Heart left ventricle (tissue), 13 donors: Measurements from ENCODE around the gene CHIC2.

ENCODE experiments used
- POLR2A ChIP-seq, 2 donors: fragments of 450-650 bp; IDR thresholded peaks; one replicate each; pipeline ENCODE4 v1.6.1; 2017; ENCODE audit warnings: antibody characterized with exemption in 2 of 2, mild to moderate bottlenecking in 2 of 2, moderate library complexity in 2 of 2
- TF ChIP-seq, protein P1 (sequence below), 12 donors: fragments of 200-600 bp; sonication (generic) in 4 of 12; IDR thresholded peaks; one replicate each; pipeline versions ENCODE4 v1.5.0 to v1.8.0; 2018 to 2022; ENCODE audit warnings: antibody characterized with exemption in 12 of 12, mild to moderate bottlenecking in 5 of 12
- donor health status: ischemic (EF 13 %, LVEDD 7.1; RV severe dilation, severe dysfunction).
- donor health status: DM: no; HTN: yes; CAD: no.
- donor health status: DM: no; HTN: no; CAD: no.
- donor health status: ischemic (EF 25% LVEDD 6.9; RV normal size, moderate dysfunction).
- donor health status: ischemic (EF 25% LVEDD 5.7; RV mildly dilated, moderate dysfunction).
- donor health status: ischemic (EF 35%, LVEDD 5.7; RV mildly dilated, moderate dysfunction).
- donor health status: nonischemic (EF 11% LVEDD 7.7; RV severe dilation, severe dysfunction).
- donor health status: DM: yes; HTN: yes; CAD: no.
- donor health status: PGD.
- donor health status: ischemic (EF 29% LVEDD 5.4; RV normal size, mild dysfunction).
- donor health status: nonischemic (EF 23%, LVEDD 6.1; RV moderate dilation, normal function).

DNA sequence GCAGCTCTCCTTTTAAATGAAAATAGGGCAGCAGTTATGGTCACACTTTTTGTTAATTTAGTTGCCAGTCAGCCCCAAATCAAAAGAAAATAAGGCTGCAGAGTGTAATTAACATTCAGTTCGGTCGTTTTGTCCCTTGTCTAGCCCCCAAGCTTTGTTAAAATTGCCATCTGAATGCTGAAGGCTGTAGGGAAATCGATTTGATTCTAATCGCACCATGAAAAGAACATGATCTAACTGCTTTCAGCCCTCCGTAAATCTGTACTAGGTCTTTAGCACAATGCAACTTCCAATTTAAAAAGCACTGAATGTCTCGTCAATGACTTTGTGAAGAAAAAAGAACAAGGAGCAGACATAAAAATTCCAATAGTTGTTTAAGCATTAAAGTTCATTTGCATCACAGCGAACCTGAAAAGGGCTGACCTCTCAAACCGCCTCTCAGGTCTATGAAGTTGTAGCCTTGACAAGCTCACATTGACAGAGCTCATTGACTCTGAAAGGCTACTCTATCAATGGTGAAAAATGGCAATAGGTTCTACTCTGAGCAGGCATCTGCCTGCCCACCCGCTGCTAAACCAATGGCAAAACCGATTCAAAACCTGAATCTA lies 48.9 kb downstream of the CHIC2 start:
- TF ChIP-seq, protein P1, sequence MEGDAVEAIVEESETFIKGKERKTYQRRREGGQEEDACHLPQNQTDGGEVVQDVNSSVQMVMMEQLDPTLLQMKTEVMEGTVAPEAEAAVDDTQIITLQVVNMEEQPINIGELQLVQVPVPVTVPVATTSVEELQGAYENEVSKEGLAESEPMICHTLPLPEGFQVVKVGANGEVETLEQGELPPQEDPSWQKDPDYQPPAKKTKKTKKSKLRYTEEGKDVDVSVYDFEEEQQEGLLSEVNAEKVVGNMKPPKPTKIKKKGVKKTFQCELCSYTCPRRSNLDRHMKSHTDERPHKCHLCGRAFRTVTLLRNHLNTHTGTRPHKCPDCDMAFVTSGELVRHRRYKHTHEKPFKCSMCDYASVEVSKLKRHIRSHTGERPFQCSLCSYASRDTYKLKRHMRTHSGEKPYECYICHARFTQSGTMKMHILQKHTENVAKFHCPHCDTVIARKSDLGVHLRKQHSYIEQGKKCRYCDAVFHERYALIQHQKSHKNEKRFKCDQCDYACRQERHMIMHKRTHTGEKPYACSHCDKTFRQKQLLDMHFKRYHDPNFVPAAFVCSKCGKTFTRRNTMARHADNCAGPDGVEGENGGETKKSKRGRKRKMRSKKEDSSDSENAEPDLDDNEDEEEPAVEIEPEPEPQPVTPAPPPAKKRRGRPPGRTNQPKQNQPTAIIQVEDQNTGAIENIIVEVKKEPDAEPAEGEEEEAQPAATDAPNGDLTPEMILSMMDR (IDR thresholded peaks at IDR 0.05) = no peak
- TF ChIP-seq POLR2A (IDR thresholded peaks at IDR 0.05) = no peak
